ENCODE data around the gene GNG2. TPM values are rescaled to one million over a fixed set of nuclear protein-coding genes. Genes with fewer than 3 reads are reported as not detected.

GNG2 gene
- total RNA-seq, 1 experiment from 2014 or later = 9.3 TPM

DNA sequence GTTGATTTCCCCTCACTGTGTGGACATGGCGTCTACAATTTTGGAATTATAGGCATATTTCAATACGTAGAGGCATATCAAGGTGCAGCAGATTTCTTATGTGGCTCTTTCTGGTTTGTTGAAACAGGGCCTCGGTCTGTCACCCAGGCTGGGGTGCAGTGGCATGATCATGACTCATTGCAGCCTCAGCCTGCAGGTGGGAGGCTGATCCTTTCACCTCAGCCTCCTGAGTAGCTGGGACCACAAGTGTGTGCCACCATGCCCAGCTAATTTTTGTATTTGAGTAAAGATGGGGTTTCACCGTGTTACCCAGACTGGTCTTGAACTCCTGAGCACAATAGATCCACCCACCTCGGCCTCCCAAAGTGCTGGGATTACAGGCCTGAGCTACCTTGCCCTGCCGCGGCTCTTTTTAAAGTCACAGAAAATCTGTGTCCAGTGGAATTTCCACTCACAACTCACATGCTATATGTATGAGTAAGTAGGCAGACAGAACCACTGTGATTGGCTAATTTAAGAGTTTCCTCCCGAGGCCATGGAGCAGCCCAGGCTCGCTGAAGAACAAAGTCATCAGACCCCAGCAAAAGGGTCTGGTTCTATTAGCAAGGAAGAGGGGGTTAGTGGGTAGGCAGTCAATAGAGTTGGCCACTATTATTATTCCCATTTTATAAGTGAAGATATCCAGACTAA is 9.1 kb downstream of the GNG2 start:
- no peak for ATAC-seq

DNA sequence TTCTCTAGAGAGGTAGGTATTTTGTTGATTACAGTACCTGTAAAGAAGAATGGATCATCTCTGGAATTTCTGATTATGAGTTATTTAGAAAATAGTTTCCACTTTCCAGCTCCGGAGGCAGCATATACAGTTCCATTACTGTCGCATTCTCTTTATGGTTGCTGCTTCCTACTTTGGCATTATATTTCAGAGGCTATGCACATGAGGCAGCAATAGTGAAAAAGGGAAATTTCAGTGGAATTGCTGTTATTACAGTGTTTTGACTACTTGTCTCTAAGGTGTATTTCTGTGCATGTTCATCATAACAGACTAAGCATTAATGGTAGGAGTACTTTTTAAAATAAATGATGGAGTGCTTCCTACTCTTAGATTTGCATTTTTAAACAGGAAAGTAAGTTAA is 10.2 kb downstream of the GNG2 start:
- POLR2A ChIA-PET (ENCODE audit: unreplicated experiment) = no interaction called here
- H3K27ac ChIP-seq (ENCODE audit: low read length) = no peak overlapping the region
- no peak overlapping the region for H3K4me3 ChIP-seq (ENCODE audit: low read length)
- no peak overlapping the region for H3K9ac ChIP-seq (ENCODE audit: low read length)
- CTCF ChIA-PET = no interaction called here
- no peaks in the 10 kb centered on the region for H3K79me2 ChIP-seq (ENCODE audit: low read length)
- no peak overlapping the region for H3K4me2 ChIP-seq (ENCODE audit: low read length)
- DNase-seq (no peak), ATAC-seq (no peak)
- H3F3A ChIP-seq (ENCODE audit: low read length, unreplicated experiment) = no peaks in the 10 kb centered on the region
- BruUV-seq (replicated peaks) = no TSS peak
- H3K4me1 ChIP-seq (ENCODE audit: insufficient read depth, low read length) = peaks cover 26% of the 10 kb centered on the region
- H3K9me2 ChIP-seq (replicated peaks; ENCODE audit: low read length) = no peaks in the 10 kb centered on the region
- no peaks in the 10 kb centered on the region for H3K27me3 ChIP-seq (ENCODE audit: low read length)
- H3K9me3 ChIP-seq (ENCODE audit: low read length) = no peaks in the 10 kb centered on the region
- TF ChIP-seq EZH2phosphoT487 (IDR thresholded peaks at IDR 0.05; ENCODE audit: borderline replicate concordance, low read length) (no peak), EZH2 (IDR thresholded peaks at IDR 0.05; ENCODE audit: low read length, unreplicated experiment) (no peak)
- TF ChIP-seq, protein P1, sequence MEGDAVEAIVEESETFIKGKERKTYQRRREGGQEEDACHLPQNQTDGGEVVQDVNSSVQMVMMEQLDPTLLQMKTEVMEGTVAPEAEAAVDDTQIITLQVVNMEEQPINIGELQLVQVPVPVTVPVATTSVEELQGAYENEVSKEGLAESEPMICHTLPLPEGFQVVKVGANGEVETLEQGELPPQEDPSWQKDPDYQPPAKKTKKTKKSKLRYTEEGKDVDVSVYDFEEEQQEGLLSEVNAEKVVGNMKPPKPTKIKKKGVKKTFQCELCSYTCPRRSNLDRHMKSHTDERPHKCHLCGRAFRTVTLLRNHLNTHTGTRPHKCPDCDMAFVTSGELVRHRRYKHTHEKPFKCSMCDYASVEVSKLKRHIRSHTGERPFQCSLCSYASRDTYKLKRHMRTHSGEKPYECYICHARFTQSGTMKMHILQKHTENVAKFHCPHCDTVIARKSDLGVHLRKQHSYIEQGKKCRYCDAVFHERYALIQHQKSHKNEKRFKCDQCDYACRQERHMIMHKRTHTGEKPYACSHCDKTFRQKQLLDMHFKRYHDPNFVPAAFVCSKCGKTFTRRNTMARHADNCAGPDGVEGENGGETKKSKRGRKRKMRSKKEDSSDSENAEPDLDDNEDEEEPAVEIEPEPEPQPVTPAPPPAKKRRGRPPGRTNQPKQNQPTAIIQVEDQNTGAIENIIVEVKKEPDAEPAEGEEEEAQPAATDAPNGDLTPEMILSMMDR (conservative IDR thresholded peaks at IDR 0.05; ENCODE audit: low read depth, low read length) = no peak
- no peaks in the 10 kb centered on the region for H4K20me1 ChIP-seq (ENCODE audit: low read length)
- intact Hi-C loops (cut with micrococcal nuclease) = loop anchor here (1.0 kb wide), 1 partner anchor 9 kb away; no protein-coding TSS in a partner anchor
- H3K36me3 ChIP-seq (ENCODE audit: low read depth, low read length) = no peaks in the 10 kb centered on the region
- H2AFZ ChIP-seq (ENCODE audit: low read length) = no peak overlapping the region

More for the DNA sequence above, 9.1 kb downstream of the GNG2 start:
- ChIA-PET POLR2A (ENCODE audit: unreplicated experiment) (interaction anchor here (0.7 kb wide), 1 partner anchor 41 kb away, joined by 3 read pairs; no protein-coding TSS in a partner anchor), CTCF (no interaction called here)
- H3K9me3 ChIP-seq (ENCODE audit: low read length) = no peaks in the 10 kb centered on the region
- H3K27ac ChIP-seq (ENCODE audit: low read length) = no peak overlapping the region
- H3K9me2 ChIP-seq (replicated peaks; ENCODE audit: low read length) = no peaks in the 10 kb centered on the region
- H4K20me1 ChIP-seq (ENCODE audit: low read length) = no peaks in the 10 kb centered on the region
- H2AFZ ChIP-seq (ENCODE audit: low read length) = no peak overlapping the region
- H3F3A ChIP-seq (ENCODE audit: low read length, unreplicated experiment) = no peaks in the 10 kb centered on the region
- TF ChIP-seq, protein P1 (conservative IDR thresholded peaks at IDR 0.05; ENCODE audit: low read depth, low read length) = no peak
- no peak for TF ChIP-seq EZH2phosphoT487 (IDR thresholded peaks at IDR 0.05; ENCODE audit: borderline replicate concordance, low read length)
- TF ChIP-seq EZH2 (IDR thresholded peaks at IDR 0.05; ENCODE audit: low read length, unreplicated experiment) = no peak
- no TSS peak for BruUV-seq (replicated peaks)
- no peaks in the 10 kb centered on the region for H3K79me2 ChIP-seq (ENCODE audit: low read length)
- peaks cover 26% of the 10 kb centered on the region for H3K4me1 ChIP-seq (ENCODE audit: insufficient read depth, low read length)
- intact Hi-C loops (cut with micrococcal nuclease) = loop anchor here (1.0 kb wide), 1 partner anchor 8 kb away; no protein-coding TSS in a partner anchor
- H3K9ac ChIP-seq (ENCODE audit: low read length) = no peak overlapping the region
- H3K4me3 ChIP-seq (ENCODE audit: low read length) = no peak overlapping the region
- H3K36me3 ChIP-seq (ENCODE audit: low read depth, low read length) = no peaks in the 10 kb centered on the region
- no peaks in the 10 kb centered on the region for H3K27me3 ChIP-seq (ENCODE audit: low read length)
- no peak overlapping the region for H3K4me2 ChIP-seq (ENCODE audit: low read length)
- DNase-seq = no peak

DNA sequence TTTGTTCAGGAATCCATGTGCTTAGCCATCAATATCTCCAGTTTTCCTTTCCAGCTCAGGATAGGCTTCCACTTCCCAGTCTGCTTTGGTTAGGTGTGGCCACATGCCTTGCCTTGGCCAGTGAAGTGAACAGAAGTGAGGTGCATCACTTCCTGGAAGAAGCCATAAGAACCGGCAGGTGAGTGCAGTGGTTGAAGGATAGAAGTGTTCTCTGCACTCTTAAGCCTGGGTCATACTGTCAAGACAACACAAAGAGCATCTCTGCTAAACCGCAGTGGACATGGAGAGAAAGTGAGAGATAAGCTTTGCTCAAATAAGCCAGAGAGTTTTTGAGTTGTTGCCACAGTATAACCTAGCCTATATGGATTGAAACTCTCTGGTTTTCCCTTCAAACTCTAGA is 11.4 kb downstream of the GNG2 start:
- Histone ChIP-seq H3K4me3 (ENCODE audit: low read length) (no peak overlapping the region), H3K4me2 (ENCODE audit: low read length) (no peak overlapping the region), H2AFZ (ENCODE audit: low read length) (no peak overlapping the region), H3K9ac (ENCODE audit: low read length) (no peak overlapping the region), H3F3A (ENCODE audit: low read length, unreplicated experiment) (no peaks in the 10 kb centered on the region), H3K79me2 (ENCODE audit: low read length) (no peaks in the 10 kb centered on the region), H3K27ac (ENCODE audit: low read length) (no peak overlapping the region), H3K9me3 (ENCODE audit: low read length) (no peaks in the 10 kb centered on the region), H4K20me1 (ENCODE audit: low read length) (no peaks in the 10 kb centered on the region), H3K27me3 (ENCODE audit: low read length) (no peaks in the 10 kb centered on the region), H3K4me1 (ENCODE audit: insufficient read depth, low read length) (peaks cover 26% of the 10 kb centered on the region), H3K9me2 (replicated peaks; ENCODE audit: low read length) (no peaks in the 10 kb centered on the region), H3K36me3 (ENCODE audit: low read depth, low read length) (no peaks in the 10 kb centered on the region)
- ChIA-PET CTCF (no interaction called here), POLR2A (ENCODE audit: unreplicated experiment) (interaction anchor here (0.6 kb wide), 1 partner anchor 11 kb away, joined by 4 read pairs; no protein-coding TSS in a partner anchor)
- no peak for TF ChIP-seq EZH2phosphoT487 (IDR thresholded peaks at IDR 0.05; ENCODE audit: borderline replicate concordance, low read length)
- TF ChIP-seq EZH2 (IDR thresholded peaks at IDR 0.05; ENCODE audit: low read length, unreplicated experiment) = no peak
- TF ChIP-seq, protein P1 (conservative IDR thresholded peaks at IDR 0.05; ENCODE audit: low read depth, low read length) = no peak
- ATAC-seq (no peak), DNase-seq (no peak)
- BruUV-seq (replicated peaks) = no TSS peak
- intact Hi-C loops (cut with micrococcal nuclease) = no loop called here
